ENCODE measurements around the gene TBX1.
A peak's percentile ranks its signal among the peaks of the same experiment; 100 is the strongest.
"Not testable (repeated sequence)": the region's sequence is repeated elsewhere in the genome, so short reads cannot be mapped to it uniquely, and the experiment has no call there.

The TBX1 gene

DNA sequence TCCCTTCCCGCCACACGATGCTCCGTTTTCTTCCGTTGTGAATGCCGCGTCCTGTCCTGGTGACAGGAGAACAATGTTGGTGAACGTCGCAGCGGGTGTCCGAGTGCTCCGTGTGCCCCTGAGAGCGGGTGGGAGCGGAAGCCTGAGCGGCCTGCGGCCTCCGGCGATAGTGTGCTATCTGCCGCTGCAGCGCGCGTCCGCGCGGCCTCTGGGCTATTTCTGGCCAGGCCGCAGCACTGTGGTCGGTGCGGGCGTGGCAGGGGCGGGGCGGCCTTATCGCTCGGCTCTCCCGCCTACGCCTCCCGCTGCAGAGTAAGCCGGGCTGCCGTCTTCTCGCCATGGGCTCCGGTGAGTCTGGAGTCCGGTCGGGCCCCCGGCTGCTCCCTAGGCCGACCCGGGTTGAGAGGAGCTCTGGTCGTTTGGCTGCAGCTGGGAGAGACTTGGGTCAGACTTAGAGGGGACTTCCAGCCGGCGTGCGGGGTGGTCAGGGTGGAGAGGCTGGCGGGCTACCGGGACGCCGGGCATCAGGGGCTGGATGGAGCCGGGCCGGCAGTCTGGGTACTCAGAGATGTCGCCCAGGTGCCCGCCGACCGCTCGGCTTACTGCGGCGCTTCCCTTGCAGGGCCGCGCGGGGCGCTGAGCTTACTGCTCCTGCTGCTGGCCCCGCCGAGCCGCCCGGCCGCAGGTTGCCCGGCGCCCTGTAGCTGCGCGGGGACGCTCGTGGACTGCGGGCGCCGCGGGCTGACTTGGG is 37.2 kb upstream of the TBX1 start, which contains the start of gene GP1BB:
Gene GP1BB, plus strand, starts transcription at position 308 of the 751 bp plus-strand sequence. Its CDS starts 31 bp downstream, at position 339.
- DNase-seq (ENCODE audit: low spot score): no peak

GRCh38 chr22:19723983-19724827 is 36.4 kb upstream of the TBX1 start:
- DNase-seq (ENCODE audit: low spot score): no peak

GRCh38 chr22:19724927-19725661 is 35.5 kb upstream of the TBX1 start:
- no peak for DNase-seq (ENCODE audit: low spot score)

DNA sequence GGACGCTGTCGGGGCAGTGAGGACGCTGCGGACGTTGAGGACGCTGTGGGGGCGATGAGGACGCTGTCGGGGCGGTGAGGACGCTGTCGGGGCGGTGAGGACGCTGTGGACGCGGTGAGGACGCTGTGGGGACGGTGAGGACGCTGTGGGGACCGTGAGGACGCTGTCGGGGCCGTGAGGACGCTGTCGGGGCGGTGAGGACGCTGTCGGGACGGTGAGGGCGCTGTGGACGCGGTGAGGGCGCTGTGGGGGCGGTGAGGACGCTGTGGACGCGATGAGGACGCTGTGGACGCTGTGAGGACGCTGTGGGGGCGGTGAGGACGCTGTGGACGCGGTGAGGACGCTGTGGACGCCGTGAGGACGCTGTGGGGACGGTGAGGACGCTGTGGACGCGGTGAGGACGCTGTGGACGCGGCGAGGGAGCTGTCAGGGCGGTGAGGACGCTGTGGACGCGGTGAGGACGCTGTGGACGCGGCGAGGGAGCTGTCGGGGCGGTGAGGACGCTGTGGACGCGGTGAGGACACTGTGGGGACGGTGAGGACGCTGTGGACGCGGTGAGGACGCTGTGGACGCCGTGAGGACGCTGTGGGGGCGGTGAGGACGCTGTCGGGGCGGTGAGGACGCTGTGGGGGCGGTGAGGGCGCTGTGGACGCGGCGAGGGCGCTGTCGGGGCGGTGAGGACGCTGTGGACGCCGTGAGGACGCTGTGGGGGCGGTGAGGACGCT is 34.4 kb upstream of the TBX1 start:
- not testable (repeated sequence) for DNase-seq (ENCODE audit: low spot score)

DNA sequence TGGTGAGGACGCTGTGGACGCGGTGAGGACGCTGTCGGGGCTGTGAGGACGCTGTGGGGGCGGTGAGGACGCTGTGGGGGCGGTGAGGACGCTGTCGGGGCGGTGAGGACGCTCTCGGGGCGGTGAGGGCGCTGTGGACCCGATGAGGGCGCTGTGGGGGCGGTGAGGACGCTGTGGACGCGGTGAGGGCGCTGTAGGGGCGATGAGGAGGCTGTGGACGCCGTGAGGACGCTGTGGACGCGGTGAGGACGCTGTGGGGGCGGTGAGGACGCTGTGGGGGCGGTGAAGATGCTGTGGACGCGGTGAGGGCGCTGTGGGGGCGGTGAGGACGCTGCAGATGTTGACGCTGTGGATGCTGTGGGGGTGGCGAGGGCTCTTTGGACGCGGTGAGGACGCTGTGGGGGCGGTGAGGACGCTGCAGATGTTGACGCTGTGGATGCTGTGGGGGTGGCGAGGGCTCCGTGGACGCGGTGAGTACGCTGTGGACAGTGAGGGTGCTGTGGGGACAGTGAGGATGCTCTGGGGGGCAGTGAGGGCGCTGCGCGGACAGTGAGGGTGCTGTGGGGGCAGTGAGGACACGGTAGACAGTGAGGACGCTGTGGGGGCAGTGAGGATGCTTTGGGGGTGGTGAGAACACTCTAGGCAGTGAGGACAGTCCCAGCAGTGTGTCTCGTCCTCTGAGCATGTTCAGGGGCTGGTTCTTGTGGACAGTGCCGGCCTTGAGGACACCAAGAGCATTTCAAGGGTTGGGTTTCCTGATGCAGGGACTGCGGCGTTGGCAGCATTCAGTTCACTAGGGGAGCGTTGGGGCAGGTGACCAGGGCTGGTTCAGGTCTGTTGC is 33.0 kb upstream of the TBX1 start:
- DNase-seq (ENCODE audit: low spot score): no peak

GRCh38 chr22:19728271-19728670 is 32.3 kb upstream of the TBX1 start:
- DNase-seq (ENCODE audit: low spot score): no peak

GRCh38 chr22:19728836-19729235 is 31.7 kb upstream of the TBX1 start:
- no peak for DNase-seq (ENCODE audit: low spot score)

- DNase-seq (ENCODE audit: low spot score): no peak
Measured at GRCh38 chr22:19729507-19729906, 31.1 kb upstream of the TBX1 start.

DNA sequence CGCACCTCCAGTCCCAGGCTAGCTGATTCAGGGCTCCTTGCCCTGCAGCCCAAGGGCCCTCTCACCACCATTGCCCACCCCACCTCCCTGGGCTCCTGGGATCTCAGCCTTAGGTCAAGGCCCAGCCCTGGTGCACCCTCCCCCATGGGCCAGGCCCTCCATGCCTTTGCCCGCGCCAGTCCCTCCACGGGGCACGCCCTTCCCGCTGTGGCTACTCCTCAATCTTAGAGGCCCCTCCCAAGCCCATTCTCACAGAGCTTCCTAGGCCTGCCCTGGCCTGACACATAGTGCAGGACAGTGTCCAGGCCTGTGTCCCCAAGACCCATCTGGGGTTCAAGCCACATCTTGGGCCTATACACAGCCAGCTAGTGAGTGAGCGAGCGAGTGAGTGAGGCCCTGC is 30.4 kb upstream of the TBX1 start:
- no peak for DNase-seq (ENCODE audit: low spot score)

DNA sequence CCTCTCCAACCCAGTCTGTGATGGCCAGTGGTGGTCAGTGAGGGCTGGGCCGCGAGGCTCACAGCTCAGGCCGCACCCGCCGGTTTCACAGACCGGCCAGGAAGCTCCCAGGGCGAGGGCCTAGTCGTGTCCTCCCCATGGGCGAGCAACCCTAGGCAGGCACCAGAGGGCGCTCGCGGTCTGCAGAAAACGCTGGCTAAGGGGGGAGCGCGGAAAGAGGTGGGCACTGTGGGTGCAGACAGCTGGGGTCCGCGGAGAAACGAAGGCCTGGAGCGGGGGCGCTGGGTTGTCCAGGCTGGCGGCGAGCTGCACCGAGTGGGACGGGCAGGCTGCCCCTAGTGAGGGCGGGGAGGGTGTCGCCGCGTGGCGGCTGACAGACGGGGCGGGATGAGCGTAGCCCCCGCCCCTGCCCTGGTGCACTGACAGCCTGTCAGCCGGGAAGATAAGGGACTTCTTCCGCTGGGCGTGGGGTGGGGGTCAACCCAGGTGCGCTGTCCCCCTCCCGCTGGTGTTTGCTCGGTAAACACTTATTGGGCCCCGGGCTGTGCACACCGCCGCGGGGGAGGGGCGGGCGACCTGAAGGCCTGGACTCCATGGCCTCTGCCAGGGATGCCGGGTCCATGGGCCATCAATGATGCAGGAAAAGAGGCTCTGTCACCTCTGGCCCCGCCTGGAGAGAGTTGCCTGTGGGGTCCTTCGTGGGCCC is 29.8 kb upstream of the TBX1 start:
- peak; percentile 61 for DNase-seq (ENCODE audit: low spot score)

GRCh38 chr22:19731361-19732135 is 29.0 kb upstream of the TBX1 start:
- no peak for DNase-seq (ENCODE audit: low spot score)

DNA sequence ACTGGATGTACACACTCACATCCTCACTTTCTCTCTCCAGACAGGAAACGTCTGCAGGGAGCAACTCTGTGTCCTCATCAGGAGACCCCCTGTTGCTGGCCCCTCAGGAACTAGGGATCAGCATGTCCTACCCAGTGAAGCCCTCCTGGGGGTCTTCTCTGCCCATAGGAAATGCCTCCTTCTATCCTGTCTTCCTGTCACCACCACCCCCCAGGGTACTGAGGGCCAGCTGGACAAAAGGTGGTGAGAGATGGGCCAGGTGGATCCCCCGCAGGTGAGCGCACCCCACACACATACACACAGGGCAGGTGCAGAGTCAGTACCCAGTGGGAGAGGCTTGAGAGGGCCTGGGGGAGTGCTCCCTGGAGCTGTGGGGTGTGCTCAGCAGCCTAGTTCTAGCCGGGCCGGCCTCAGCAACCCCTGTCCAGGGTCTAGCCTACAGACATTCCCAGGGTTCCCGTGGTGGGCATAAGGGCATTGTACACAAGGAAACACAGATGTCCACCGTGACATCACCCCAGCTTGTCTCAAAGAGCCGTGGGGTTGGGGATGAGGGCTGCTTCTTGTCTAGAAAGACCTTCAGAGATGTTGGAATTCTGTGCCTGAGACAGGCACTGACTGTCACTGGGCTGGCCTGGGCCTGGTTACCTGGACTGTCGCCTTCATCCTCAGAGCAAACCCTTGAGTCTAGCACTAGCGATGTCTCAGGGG is 28.0 kb upstream of the TBX1 start:
- DNase-seq (ENCODE audit: low spot score): no peak

GRCh38 chr22:19733755-19734154 is 26.8 kb upstream of the TBX1 start:
- no peak for DNase-seq (ENCODE audit: low spot score)

DNA sequence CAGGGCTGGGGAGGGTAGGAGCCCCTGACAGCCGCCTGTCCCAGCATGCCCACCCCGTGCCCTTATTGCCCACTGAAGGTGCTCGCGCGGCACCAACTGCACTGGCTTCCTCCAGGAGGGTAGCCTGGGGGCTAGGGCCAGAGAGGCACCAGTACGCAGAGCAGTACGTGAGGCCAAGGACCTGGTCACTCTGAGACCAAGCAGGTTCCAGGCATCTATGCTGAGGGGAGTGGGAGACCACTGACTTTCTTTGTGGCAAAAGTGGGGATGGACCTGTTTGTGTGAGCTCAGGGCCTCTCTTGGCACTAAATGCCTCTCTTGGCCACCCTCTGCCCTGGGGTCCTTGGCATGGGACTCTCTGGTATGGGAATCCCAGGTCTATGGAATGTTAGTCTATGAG is 26.4 kb upstream of the TBX1 start:
- DNase-seq (ENCODE audit: low spot score): no peak

GRCh38 chr22:19734837-19735382 is 25.7 kb upstream of the TBX1 start:
- DNase-seq (ENCODE audit: low spot score): no peak

GRCh38 chr22:19735665-19736510 is 24.7 kb upstream of the TBX1 start:
- no peak for DNase-seq (ENCODE audit: low spot score)

DNA sequence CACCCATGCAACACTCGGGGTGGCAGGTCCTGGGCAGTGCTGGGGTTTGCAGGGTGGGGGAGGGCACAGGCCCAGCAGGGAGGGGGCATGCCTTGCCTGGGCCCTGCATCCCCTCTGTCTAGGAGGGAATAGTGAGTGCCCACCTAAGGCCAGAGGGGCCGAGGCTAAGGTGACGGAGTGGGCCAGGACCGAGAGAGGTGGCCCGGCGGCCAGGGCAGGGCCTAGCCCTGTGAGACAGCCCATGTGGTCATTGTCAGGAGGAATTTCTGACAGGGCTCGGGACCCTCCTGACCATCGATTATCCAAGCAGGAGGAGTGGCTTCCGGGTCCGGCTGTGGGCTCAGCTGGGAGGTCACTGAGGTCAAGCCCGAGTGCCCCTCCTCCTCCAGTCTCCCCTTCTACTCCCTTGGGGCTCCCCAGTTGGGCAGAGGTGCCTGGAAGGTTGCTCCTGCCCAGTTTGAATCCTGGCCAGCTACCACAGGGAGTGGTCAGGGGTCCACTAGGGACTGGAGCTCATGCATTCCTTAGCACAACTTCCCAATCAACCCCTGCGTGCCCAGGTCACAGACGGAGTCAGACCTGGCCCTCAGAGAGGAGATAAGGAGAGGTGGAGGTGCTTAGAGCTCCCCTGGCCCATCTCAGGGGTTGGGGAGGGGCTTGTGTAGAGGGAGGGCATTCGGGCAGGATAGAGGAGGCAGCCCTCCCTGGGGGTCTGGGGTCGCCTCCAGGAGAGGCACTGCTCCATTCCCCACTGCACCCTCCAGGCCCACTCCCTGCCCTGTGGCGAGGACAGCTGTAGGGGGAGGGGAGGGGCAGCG is 22.5 kb upstream of the TBX1 start:
- no peak for DNase-seq (ENCODE audit: low spot score)
